IPS-11a (cell line): ENCODE data around the gene CDK12.
"Not testable (repeated sequence)": the region's sequence is repeated elsewhere in the genome, so short reads cannot be mapped to it uniquely, and the experiment has no call there.

ENCODE experiments used
- H3K4me3 ChIP-seq: one replicate; pipeline ENCODE4 v1.5.1; 2013; ENCODE audit warnings: low read depth, low read length, control low read depth

The CDK12 gene

GRCh38 chr17:39496921-39497320 lies 35.6 kb downstream of the CDK12 start:
- H3K4me3 ChIP-seq: not testable (repeated sequence)

GRCh38 chr17:39507511-39507910 lies 46.2 kb downstream of the CDK12 start:
- no peak overlapping the region for H3K4me3 ChIP-seq

GRCh38 chr17:39508987-39509386 lies 47.7 kb downstream of the CDK12 start:
- H3K4me3 ChIP-seq: no peak overlapping the region

- H3K4me3 ChIP-seq: no peak overlapping the region
These were observed 52.0 kb downstream of the CDK12 start for GRCh38 chr17:39513309-39513708.

- no peak overlapping the region for H3K4me3 ChIP-seq
These were observed 52.6 kb downstream of the CDK12 start for GRCh38 chr17:39513915-39514314.

GRCh38 chr17:39517224-39517623 lies 55.9 kb downstream of the CDK12 start:
- no peak overlapping the region for H3K4me3 ChIP-seq

GRCh38 chr17:39525801-39526506 lies 64.7 kb downstream of the CDK12 start:
- H3K4me3 ChIP-seq: no peak overlapping the region

- no peak overlapping the region for H3K4me3 ChIP-seq
These were observed 66.0 kb downstream of the CDK12 start for GRCh38 chr17:39527220-39527813.

- no peak overlapping the region for H3K4me3 ChIP-seq
These were observed 68.2 kb downstream of the CDK12 start for GRCh38 chr17:39529455-39529854.

- no peak overlapping the region for H3K4me3 ChIP-seq
These were observed 69.2 kb downstream of the CDK12 start for GRCh38 chr17:39530513-39530912.

- no peak overlapping the region for H3K4me3 ChIP-seq
These were observed 70.0 kb downstream of the CDK12 start for GRCh38 chr17:39531252-39531651.

- H3K4me3 ChIP-seq: no peak overlapping the region
These were observed 72.6 kb downstream of the CDK12 start for GRCh38 chr17:39533891-39534290.

- H3K4me3 ChIP-seq: no peak overlapping the region
These were observed 73.6 kb downstream of the CDK12 start for GRCh38 chr17:39534768-39535405.

- H3K4me3 ChIP-seq: no peak overlapping the region
These were observed 75.2 kb downstream of the CDK12 start for GRCh38 chr17:39536468-39536867.

- not testable (repeated sequence) for H3K4me3 ChIP-seq
These were observed 76.1 kb downstream of the CDK12 start for GRCh38 chr17:39537364-39537763.

GRCh38 chr17:39538866-39539265 lies 77.6 kb downstream of the CDK12 start:
- no peak overlapping the region for H3K4me3 ChIP-seq

GRCh38 chr17:39540611-39541010 lies 79.3 kb downstream of the CDK12 start:
- no peak overlapping the region for H3K4me3 ChIP-seq

GRCh38 chr17:39541652-39542051 lies 80.4 kb downstream of the CDK12 start:
- no peak overlapping the region for H3K4me3 ChIP-seq

GRCh38 chr17:39543176-39543575 lies 81.9 kb downstream of the CDK12 start:
- H3K4me3 ChIP-seq: no peak overlapping the region

GRCh38 chr17:39543664-39544063 lies 82.4 kb downstream of the CDK12 start:
- H3K4me3 ChIP-seq: no peak overlapping the region

GRCh38 chr17:39544361-39544760 lies 83.1 kb downstream of the CDK12 start:
- H3K4me3 ChIP-seq: not testable (repeated sequence)
